ENCODE data around the gene LAMB4. TPM values are rescaled to one million over a fixed set of nuclear protein-coding genes. Genes with fewer than 3 reads are reported as not detected.

LAMB4 gene
- total RNA-seq, 1 donor from 2014 or later: not detected

GRCh38 chr7:108048422-108048821, 81.7 kb downstream of the LAMB4 start:
- Histone ChIP-seq H3K4me3 (no peak overlapping the region), H3K36me3 (no peaks in the 10 kb centered on the region), H3K27me3 (ENCODE audit: low read depth) (no peaks in the 10 kb centered on the region), H3K4me1 (peaks cover 4% of the 10 kb centered on the region), H3K27ac (no peak overlapping the region), H3K9me3 (no peaks in the 10 kb centered on the region)
- no peak for TF ChIP-seq CTCF (IDR thresholded peaks at IDR 0.05)
- DNase-seq (no peak), ATAC-seq (no peak)
- intact Hi-C loops (cut with DNase I): no loop called here

GRCh38 chr7:108046952-108047506, 83.1 kb downstream of the LAMB4 start:
- H3K4me1 ChIP-seq: peaks cover 4% of the 10 kb centered on the region

GRCh38 chr7:108045669-108046068, 84.5 kb downstream of the LAMB4 start:
- Histone ChIP-seq H3K36me3 (no peaks in the 10 kb centered on the region), H3K4me1 (peaks cover 4% of the 10 kb centered on the region), H3K4me3 (no peak overlapping the region), H3K27me3 (ENCODE audit: low read depth) (no peaks in the 10 kb centered on the region), H3K9me3 (no peaks in the 10 kb centered on the region), H3K27ac (no peak overlapping the region)
- TF ChIP-seq CTCF (IDR thresholded peaks at IDR 0.05): no peak
- ATAC-seq (no peak), DNase-seq (no peak)
- intact Hi-C loops (cut with DNase I): no loop called here

More at GRCh38 chr7:108046952-108047506, 83.1 kb downstream of the LAMB4 start:
- H3K27me3 ChIP-seq (ENCODE audit: low read depth): no peaks in the 10 kb centered on the region
- TF ChIP-seq CTCF (IDR thresholded peaks at IDR 0.05): no peak
- intact Hi-C loops (cut with DNase I): no loop called here
- ATAC-seq: no peak
- no peak overlapping the region for H3K27ac ChIP-seq
- DNase-seq: no peak
- no peak overlapping the region for H3K4me3 ChIP-seq
- no peaks in the 10 kb centered on the region for H3K36me3 ChIP-seq
- H3K9me3 ChIP-seq: no peaks in the 10 kb centered on the region

- Histone ChIP-seq H3K36me3 (no peaks in the 10 kb centered on the region), H3K9me3 (no peaks in the 10 kb centered on the region), H3K27ac (no peak overlapping the region), H3K4me1 (peaks cover 4% of the 10 kb centered on the region), H3K27me3 (ENCODE audit: low read depth) (no peaks in the 10 kb centered on the region), H3K4me3 (no peak overlapping the region)
- no peak for DNase-seq
- ATAC-seq: peak in 1 of 2 donors; percentile 32
- intact Hi-C loops (cut with DNase I): no loop called here
- TF ChIP-seq CTCF (IDR thresholded peaks at IDR 0.05): no peak
Measured at GRCh38 chr7:108045154-108045553, 85.0 kb downstream of the LAMB4 start.

- DNase-seq: no peak
- intact Hi-C loops (cut with DNase I): no loop called here
- no peak for TF ChIP-seq CTCF (IDR thresholded peaks at IDR 0.05)
Measured at GRCh38 chr7:108044345-108044744, 85.8 kb downstream of the LAMB4 start.

More at GRCh38 chr7:108044345-108044744, 85.8 kb downstream of the LAMB4 start:
- Histone ChIP-seq H3K27ac (no peak overlapping the region), H3K4me3 (no peak overlapping the region), H3K4me1 (peaks cover 4% of the 10 kb centered on the region), H3K9me3 (no peaks in the 10 kb centered on the region), H3K27me3 (ENCODE audit: low read depth) (no peaks in the 10 kb centered on the region), H3K36me3 (no peaks in the 10 kb centered on the region)
- ATAC-seq: no peak
